Testis (tissue), 3 donors: ENCODE measurements around the gene OR6C4. TPM values are rescaled to one million over a fixed set of nuclear protein-coding genes. Genes with fewer than 3 reads are reported as not detected.
"Not testable (repeated sequence)": the region's sequence is repeated elsewhere in the genome, so short reads cannot be mapped to it uniquely, and the experiment has no call there.

Experiments
- DNase-seq: peaks from one replicate; pipeline ENCODE4 v3.0.0-alpha.2; 2019
- H3K27ac ChIP-seq, 2 donors: fragments of 200-600 bp; sonication (generic); one replicate each; pipeline ENCODE4 v1.5.1; 2019
- H3K27me3 ChIP-seq: fragments of 200-600 bp; sonication (generic); one replicate; pipeline ENCODE4 v1.5.1; 2019
- H3K36me3 ChIP-seq: fragments of 200-600 bp; sonication (generic); one replicate; pipeline ENCODE4 v1.5.1; 2017; ENCODE audit warnings: low read depth; ENCODE audit errors: missing control alignments
- H3K4me1 ChIP-seq: fragments of 200-600 bp; sonication (generic); one replicate; pipeline ENCODE4 v1.5.1; 2019
- H3K4me3 ChIP-seq, 2 donors: fragments of 200-600 bp; sonication (generic); one replicate each; pipeline ENCODE4 v1.5.1; 2017 to 2019
- H3K9me3 ChIP-seq: fragments of 200-600 bp; sonication (generic); one replicate; pipeline ENCODE4 v1.5.1; 2017
- POLR2A ChIP-seq: fragments of 450-650 bp; IDR thresholded peaks from one replicate; pipeline ENCODE4 v1.6.1; 2017; ENCODE audit warnings: antibody characterized with exemption, mild to moderate bottlenecking, moderate library complexity
- WGBS, 2 donors: methylation state at CpG; one replicate each; pipeline ENCODE4 v1.1.5; 2018; 5-methylcytosine and 5-hydroxymethylcytosine counted together
- intact Hi-C: fragments of 100-400 bp; cut with DNase I; formaldehyde crosslinking; loops from one replicate; pipeline ENCODE4 v1.15.1; 2023; ENCODE audit warnings: low total_unique reads
- polyA plus RNA-seq: library from polyadenylated mRNA; stranded (reverse); fragments of 350-450 nt; fragmentation: Illumina TruSeq; extraction: RNeasy Lipid Tissue Mini Kit (QIAGEN cat#74804); gene quantifications from one replicate; pipeline ENCODE4 v1.2.3, GENCODE V29; 2014; ENCODE audit warnings: low read depth, low replicate concordance; ENCODE audit not compliant: insufficient read depth
- total RNA-seq, 2 donors: library from RNA; depleted of rRNA; stranded (reverse); fragments of >200 nt; gene quantifications; one replicate each; pipeline ENCODE4 v1.2.3, GENCODE V29; 2016
- TF ChIP-seq, protein P1 (sequence below), 3 experiments: fragments of 450-650 bp in 2 of 3; fragments of 200-600 bp in 1 of 3; sonication (generic) in 1 of 3; IDR thresholded peaks; one replicate each; pipeline ENCODE4 v1.5.1; 2016 to 2019; ENCODE audit warnings: antibody characterized with exemption in 3 of 3, mild to moderate bottlenecking in 2 of 3, moderate library complexity in 1 of 3

OR6C4 gene
- total and polyA plus RNA-seq, 3 donors from 2014 or later = not detected

- no peak overlapping the region for H3K27ac ChIP-seq
- intact Hi-C loops = no loop called here
- H3K4me1 ChIP-seq = no peaks in the 10 kb centered on the region
- no peak for DNase-seq
- TF ChIP-seq, protein P1, sequence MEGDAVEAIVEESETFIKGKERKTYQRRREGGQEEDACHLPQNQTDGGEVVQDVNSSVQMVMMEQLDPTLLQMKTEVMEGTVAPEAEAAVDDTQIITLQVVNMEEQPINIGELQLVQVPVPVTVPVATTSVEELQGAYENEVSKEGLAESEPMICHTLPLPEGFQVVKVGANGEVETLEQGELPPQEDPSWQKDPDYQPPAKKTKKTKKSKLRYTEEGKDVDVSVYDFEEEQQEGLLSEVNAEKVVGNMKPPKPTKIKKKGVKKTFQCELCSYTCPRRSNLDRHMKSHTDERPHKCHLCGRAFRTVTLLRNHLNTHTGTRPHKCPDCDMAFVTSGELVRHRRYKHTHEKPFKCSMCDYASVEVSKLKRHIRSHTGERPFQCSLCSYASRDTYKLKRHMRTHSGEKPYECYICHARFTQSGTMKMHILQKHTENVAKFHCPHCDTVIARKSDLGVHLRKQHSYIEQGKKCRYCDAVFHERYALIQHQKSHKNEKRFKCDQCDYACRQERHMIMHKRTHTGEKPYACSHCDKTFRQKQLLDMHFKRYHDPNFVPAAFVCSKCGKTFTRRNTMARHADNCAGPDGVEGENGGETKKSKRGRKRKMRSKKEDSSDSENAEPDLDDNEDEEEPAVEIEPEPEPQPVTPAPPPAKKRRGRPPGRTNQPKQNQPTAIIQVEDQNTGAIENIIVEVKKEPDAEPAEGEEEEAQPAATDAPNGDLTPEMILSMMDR (IDR thresholded peaks at IDR 0.05) = no peak
- TF ChIP-seq POLR2A = no peak
- H3K27me3 ChIP-seq = no peaks in the 10 kb centered on the region
- H3K36me3 ChIP-seq = no peaks in the 10 kb centered on the region
- WGBS, 2 donors = 66 to 77% methylated on average over 2 of the region's 2 CpGs
- H3K9me3 ChIP-seq = no peaks in the 10 kb centered on the region
- no peak overlapping the region for H3K4me3 ChIP-seq
Measured at GRCh38 chr12:55585817-55586216, 36.4 kb downstream of the OR6C4 start.

- H3K4me1 ChIP-seq, H3K27me3 ChIP-seq, H3K9me3 ChIP-seq, DNase-seq, H3K4me3 ChIP-seq, H3K27ac ChIP-seq, H3K36me3 ChIP-seq, intact Hi-C loops: not testable (repeated sequence)
- WGBS, 2 donors = 69 to 80% methylated on average over 4 to 12 of the region's 12 CpGs
Measured at GRCh38 chr12:55590152-55590551, 40.8 kb downstream of the OR6C4 start.

Other genes with a start within 250 kb of the OR6C4 start
- gene OR6C1, start 235.3 kb upstream of the OR6C4 start, total RNA-seq = not detected
- not detected for gene OR6C1, start 235.3 kb upstream of the OR6C4 start, polyA plus RNA-seq
- under 1 TPM in 1 of 2 donors, not detected in 1; 0.55 TPM for gene OR6C3, start 218.9 kb upstream of the OR6C4 start, total RNA-seq
- gene OR6C3, start 218.9 kb upstream of the OR6C4 start, polyA plus RNA-seq = not detected
- under 1 TPM; 0.12 to 0.87 TPM for gene OR6C75, start 186.6 kb upstream of the OR6C4 start, total RNA-seq
- gene OR6C75, start 186.6 kb upstream of the OR6C4 start, polyA plus RNA-seq = not detected
- not detected for gene OR6C65, start 149.1 kb upstream of the OR6C4 start, total RNA-seq
- gene OR6C65, start 149.1 kb upstream of the OR6C4 start, polyA plus RNA-seq = not detected
- not detected for gene OR6C76, start 123.3 kb upstream of the OR6C4 start, total RNA-seq
- gene OR6C76, start 123.3 kb upstream of the OR6C4 start, polyA plus RNA-seq = not detected
- gene OR6C2, start 105.5 kb upstream of the OR6C4 start, total RNA-seq = under 1 TPM in 1 of 2 donors, not detected in 1; 0.12 TPM
- not detected for gene OR6C2, start 105.5 kb upstream of the OR6C4 start, polyA plus RNA-seq
- gene OR6C70, start 79.5 kb upstream of the OR6C4 start, total RNA-seq = not detected
- not detected for gene OR6C70, start 79.5 kb upstream of the OR6C4 start, polyA plus RNA-seq
- gene OR6C68, start 57.2 kb upstream of the OR6C4 start, total RNA-seq = not detected
- not detected for gene OR6C68, start 57.2 kb upstream of the OR6C4 start, polyA plus RNA-seq
- gene OR2AP1, start 22.9 kb downstream of the OR6C4 start, total RNA-seq = not detected
- gene OR2AP1, start 22.9 kb downstream of the OR6C4 start, polyA plus RNA-seq = not detected
- gene OR10P1, start 87.3 kb downstream of the OR6C4 start, total RNA-seq = not detected
- not detected for gene OR10P1, start 87.3 kb downstream of the OR6C4 start, polyA plus RNA-seq
- gene ITGA7, start 158.3 kb downstream of the OR6C4 start, total RNA-seq = 10 to 100 TPM; 26.4 to 30.6 TPM
- gene ITGA7, start 158.3 kb downstream of the OR6C4 start, polyA plus RNA-seq = 43.3 TPM
- 100 to 1,000 TPM; 110 to 145 TPM for gene BLOC1S1, start 166.4 kb downstream of the OR6C4 start, total RNA-seq
- 108 TPM for gene BLOC1S1, start 166.4 kb downstream of the OR6C4 start, polyA plus RNA-seq
- 10 to 100 TPM; 15.1 to 18.0 TPM for gene RDH5, start 170.8 kb downstream of the OR6C4 start, total RNA-seq
- 9.8 TPM for gene RDH5, start 170.8 kb downstream of the OR6C4 start, polyA plus RNA-seq
- 100 to 1,000 TPM; 600 to 668 TPM for gene CD63, start 179.4 kb downstream of the OR6C4 start, total RNA-seq
- gene CD63, start 179.4 kb downstream of the OR6C4 start, polyA plus RNA-seq = 655 TPM
- gene GDF11, start 193.5 kb downstream of the OR6C4 start, total RNA-seq = 1 to 10 TPM; 3.1 to 3.3 TPM
- 3.0 TPM for gene GDF11, start 193.5 kb downstream of the OR6C4 start, polyA plus RNA-seq